ENCODE data around the gene ARL2.

ARL2 gene

GRCh38 chr11:65051398-65051858 is 37.5 kb downstream of the ARL2 start:
- no peaks in the 10 kb centered on the region for H3K36me3 ChIP-seq (ENCODE audit: insufficient read depth, low read length)
- peaks cover 14% of the 10 kb centered on the region for H3K4me1 ChIP-seq (ENCODE audit: insufficient read depth, low read length)
- H3K27ac ChIP-seq (ENCODE audit: low read depth, low read length), result no peak overlapping the region
- H3K27me3 ChIP-seq (ENCODE audit: control insufficient read depth in 1 of 2, insufficient read depth in 2 of 2, low read length in 2 of 2), result peaks cover 0 to 4% of the 10 kb centered on the region in 2 donors
- no peaks in the 10 kb centered on the region for H3K9me3 ChIP-seq (ENCODE audit: low read length)
- H3K9ac ChIP-seq (ENCODE audit: low read length), result no peak overlapping the region
- no peak overlapping the region for H3K4me3 ChIP-seq (ENCODE audit: low read depth in 1 of 2, low read length in 2 of 2)

- H3K9ac ChIP-seq (ENCODE audit: low read length), result no peak overlapping the region
- H3K9me3 ChIP-seq (ENCODE audit: low read length), result no peaks in the 10 kb centered on the region
- H3K4me1 ChIP-seq (ENCODE audit: insufficient read depth, low read length), result no peaks in the 10 kb centered on the region
- peaks cover 0 to 4% of the 10 kb centered on the region in 2 donors for H3K27me3 ChIP-seq (ENCODE audit: control insufficient read depth in 1 of 2, insufficient read depth in 2 of 2, low read length in 2 of 2)
- no peak overlapping the region for H3K27ac ChIP-seq (ENCODE audit: low read depth, low read length)
- no peaks in the 10 kb centered on the region for H3K36me3 ChIP-seq (ENCODE audit: insufficient read depth, low read length)
- H3K4me3 ChIP-seq (ENCODE audit: low read depth in 1 of 2, low read length in 2 of 2), result no peak overlapping the region
Observed at GRCh38 chr11:65053827-65054508, 40.0 kb downstream of the ARL2 start.

- no peaks in the 10 kb centered on the region for H3K9me3 ChIP-seq (ENCODE audit: low read length)
- H3K4me1 ChIP-seq (ENCODE audit: insufficient read depth, low read length), result no peaks in the 10 kb centered on the region
- H3K4me3 ChIP-seq (ENCODE audit: low read depth in 1 of 2, low read length in 2 of 2), result no peak overlapping the region
- peaks cover 0 to 4% of the 10 kb centered on the region in 2 donors for H3K27me3 ChIP-seq (ENCODE audit: control insufficient read depth in 1 of 2, insufficient read depth in 2 of 2, low read length in 2 of 2)
- H3K27ac ChIP-seq (ENCODE audit: low read depth, low read length), result no peak overlapping the region
- no peak overlapping the region for H3K9ac ChIP-seq (ENCODE audit: low read length)
- H3K36me3 ChIP-seq (ENCODE audit: insufficient read depth, low read length), result no peaks in the 10 kb centered on the region
Observed at GRCh38 chr11:65055538-65055937, 41.6 kb downstream of the ARL2 start.

GRCh38 chr11:65056999-65057398 is 43.0 kb downstream of the ARL2 start:
- H3K36me3 ChIP-seq (ENCODE audit: insufficient read depth, low read length), result no peaks in the 10 kb centered on the region
- no peak overlapping the region for H3K4me3 ChIP-seq (ENCODE audit: low read depth in 1 of 2, low read length in 2 of 2)
- no peak overlapping the region for H3K27ac ChIP-seq (ENCODE audit: low read depth, low read length)
- H3K9ac ChIP-seq (ENCODE audit: low read length), result no peak overlapping the region
- no peaks in the 10 kb centered on the region for H3K9me3 ChIP-seq (ENCODE audit: low read length)
- H3K27me3 ChIP-seq (ENCODE audit: control insufficient read depth in 1 of 2, insufficient read depth in 2 of 2, low read length in 2 of 2), result peaks cover 0 to 4% of the 10 kb centered on the region in 2 donors
- no peaks in the 10 kb centered on the region for H3K4me1 ChIP-seq (ENCODE audit: insufficient read depth, low read length)

- no peaks in the 10 kb centered on the region for H3K9me3 ChIP-seq (ENCODE audit: low read length)
- no peak overlapping the region for H3K4me3 ChIP-seq (ENCODE audit: low read depth in 1 of 2, low read length in 2 of 2)
- H3K9ac ChIP-seq (ENCODE audit: low read length), result no peak overlapping the region
- no peak overlapping the region for H3K27ac ChIP-seq (ENCODE audit: low read depth, low read length)
- H3K4me1 ChIP-seq (ENCODE audit: insufficient read depth, low read length), result no peaks in the 10 kb centered on the region
- H3K36me3 ChIP-seq (ENCODE audit: insufficient read depth, low read length), result no peaks in the 10 kb centered on the region
- peaks cover 0 to 4% of the 10 kb centered on the region in 2 donors for H3K27me3 ChIP-seq (ENCODE audit: control insufficient read depth in 1 of 2, insufficient read depth in 2 of 2, low read length in 2 of 2)
Observed at GRCh38 chr11:65057526-65057925, 43.6 kb downstream of the ARL2 start.

GRCh38 chr11:65058012-65058411 is 44.1 kb downstream of the ARL2 start:
- peaks cover 0 to under 1% of the 10 kb centered on the region in 2 donors for H3K27me3 ChIP-seq (ENCODE audit: control insufficient read depth in 1 of 2, insufficient read depth in 2 of 2, low read length in 2 of 2)
- no peaks in the 10 kb centered on the region for H3K36me3 ChIP-seq (ENCODE audit: insufficient read depth, low read length)
- no peaks in the 10 kb centered on the region for H3K9me3 ChIP-seq (ENCODE audit: low read length)
- H3K27ac ChIP-seq (ENCODE audit: low read depth, low read length), result no peak overlapping the region
- no peak overlapping the region for H3K9ac ChIP-seq (ENCODE audit: low read length)
- no peak overlapping the region for H3K4me3 ChIP-seq (ENCODE audit: low read depth in 1 of 2, low read length in 2 of 2)
- H3K4me1 ChIP-seq (ENCODE audit: insufficient read depth, low read length), result no peaks in the 10 kb centered on the region

GRCh38 chr11:65058419-65059054 is 44.6 kb downstream of the ARL2 start, which contains the start of gene NAALADL1:
TSS of gene NAALADL1 (minus strand) at chr11:65058553. CDS start at chr11:65058521, 32 bp downstream.
- Histone ChIP-seq H3K4me1 (ENCODE audit: insufficient read depth, low read length) (no peaks in the 10 kb centered on the region), H3K9me3 (ENCODE audit: low read length) (no peaks in the 10 kb centered on the region), H3K36me3 (ENCODE audit: insufficient read depth, low read length) (no peaks in the 10 kb centered on the region), H3K27me3 (ENCODE audit: control insufficient read depth in 1 of 2, insufficient read depth in 2 of 2, low read length in 2 of 2) (no peaks in the 10 kb centered on the region), H3K9ac (ENCODE audit: low read length) (no peak within 1 kb of the TSS), H3K27ac (ENCODE audit: low read depth, low read length) (no peak within 1 kb of the TSS), H3K4me3 (ENCODE audit: low read depth in 1 of 2, low read length in 2 of 2) (no peak within 1 kb of the TSS)

- no peaks in the 10 kb centered on the region for H3K27me3 ChIP-seq (ENCODE audit: control insufficient read depth in 1 of 2, insufficient read depth in 2 of 2, low read length in 2 of 2)
- H3K36me3 ChIP-seq (ENCODE audit: insufficient read depth, low read length), result no peaks in the 10 kb centered on the region
- no peak overlapping the region for H3K4me3 ChIP-seq (ENCODE audit: low read depth in 1 of 2, low read length in 2 of 2)
- no peak overlapping the region for H3K9ac ChIP-seq (ENCODE audit: low read length)
- H3K4me1 ChIP-seq (ENCODE audit: insufficient read depth, low read length), result no peaks in the 10 kb centered on the region
- H3K9me3 ChIP-seq (ENCODE audit: low read length), result no peaks in the 10 kb centered on the region
- no peak overlapping the region for H3K27ac ChIP-seq (ENCODE audit: low read depth, low read length)
Observed at GRCh38 chr11:65059523-65059922, 45.6 kb downstream of the ARL2 start.

GRCh38 chr11:65059959-65060824 is 46.2 kb downstream of the ARL2 start:
- no peak overlapping the region for H3K9ac ChIP-seq (ENCODE audit: low read length)
- H3K27ac ChIP-seq (ENCODE audit: low read depth, low read length), result no peak overlapping the region
- no peaks in the 10 kb centered on the region for H3K4me1 ChIP-seq (ENCODE audit: insufficient read depth, low read length)
- no peaks in the 10 kb centered on the region for H3K36me3 ChIP-seq (ENCODE audit: insufficient read depth, low read length)
- H3K4me3 ChIP-seq (ENCODE audit: low read depth in 1 of 2, low read length in 2 of 2), result no peak overlapping the region
- H3K27me3 ChIP-seq (ENCODE audit: control insufficient read depth in 1 of 2, insufficient read depth in 2 of 2, low read length in 2 of 2), result no peaks in the 10 kb centered on the region
- H3K9me3 ChIP-seq (ENCODE audit: low read length), result no peaks in the 10 kb centered on the region

- Histone ChIP-seq H3K27me3 (ENCODE audit: control insufficient read depth in 1 of 2, insufficient read depth in 2 of 2, low read length in 2 of 2) (no peaks in the 10 kb centered on the region), H3K4me1 (ENCODE audit: insufficient read depth, low read length) (no peaks in the 10 kb centered on the region), H3K36me3 (ENCODE audit: insufficient read depth, low read length) (no peaks in the 10 kb centered on the region), H3K4me3 (ENCODE audit: low read depth in 1 of 2, low read length in 2 of 2) (no peak overlapping the region), H3K9me3 (ENCODE audit: low read length) (no peaks in the 10 kb centered on the region), H3K27ac (ENCODE audit: low read depth, low read length) (no peak overlapping the region), H3K9ac (ENCODE audit: low read length) (no peak overlapping the region)
Observed at GRCh38 chr11:65060913-65061408, 47.0 kb downstream of the ARL2 start.

- no peaks in the 10 kb centered on the region for H3K9me3 ChIP-seq (ENCODE audit: low read length)
- no peaks in the 10 kb centered on the region for H3K36me3 ChIP-seq (ENCODE audit: insufficient read depth, low read length)
- H3K4me3 ChIP-seq (ENCODE audit: low read depth in 1 of 2, low read length in 2 of 2), result no peak overlapping the region
- H3K4me1 ChIP-seq (ENCODE audit: insufficient read depth, low read length), result no peaks in the 10 kb centered on the region
- H3K9ac ChIP-seq (ENCODE audit: low read length), result no peak overlapping the region
- H3K27me3 ChIP-seq (ENCODE audit: control insufficient read depth in 1 of 2, insufficient read depth in 2 of 2, low read length in 2 of 2), result no peaks in the 10 kb centered on the region
- no peak overlapping the region for H3K27ac ChIP-seq (ENCODE audit: low read depth, low read length)
Observed at GRCh38 chr11:65063532-65063931, 49.6 kb downstream of the ARL2 start.
